HepG2 (cell line): ENCODE measurements around the gene ZNF414. TPM values are rescaled to one million over a fixed set of nuclear protein-coding genes. Genes with fewer than 3 reads are reported as not detected.

Experiments
- BATF2 ChIP-seq: sonication (generic); formaldehyde crosslinking; IDR thresholded peaks from 2 replicates; pipeline ENCODE4 v1.8.0; 2022; ENCODE audit warnings: mild to moderate bottlenecking, missing genetic modification reagents, moderate library complexity
- CENPT ChIP-seq: sonication (generic); formaldehyde crosslinking; IDR thresholded peaks from 2 replicates; pipeline ENCODE4 v1.8.0; 2022; ENCODE audit warnings: low read depth, mild to moderate bottlenecking, moderate library complexity, missing genetic modification reagents
- CREM ChIP-seq, 2 experiments: sonication (generic) in 1 of 2; formaldehyde crosslinking in 1 of 2; IDR thresholded peaks; 2 replicates each; pipeline versions ENCODE4 v1.4.0 to v1.6.1; 2016 to 2020; ENCODE audit warnings: antibody characterized with exemption in 1 of 2, mild to moderate bottlenecking in 1 of 2, missing genetic modification reagents in 1 of 2
- FOXC1 ChIP-seq: sonication (generic); formaldehyde crosslinking; IDR thresholded peaks from 2 replicates; pipeline ENCODE4 v1.8.0; 2022; ENCODE audit warnings: mild to moderate bottlenecking, missing genetic modification reagents, borderline replicate concordance
- POGZ ChIP-seq: sonication (generic); formaldehyde crosslinking; IDR thresholded peaks from 2 replicates; pipeline ENCODE4 v1.4.0; 2020; ENCODE audit warnings: mild to moderate bottlenecking, missing genetic modification reagents
- RFX5 ChIP-seq: IDR thresholded peaks from 2 replicates; pipeline ENCODE4 v1.6.1; 2011; ENCODE audit warnings: low read depth, low read length, improper control_type of control experiment
- SOX13 ChIP-seq, 3 experiments: fragments of 450-650 bp in 1 of 3; sonication (generic) in 1 of 3; formaldehyde crosslinking in 1 of 3; IDR thresholded peaks in 2 of 3; conservative IDR thresholded peaks in 1 of 3; 2 replicates each; pipeline versions ENCODE4 v1.5.0 to v1.6.1; 2016 to 2020; ENCODE audit warnings: antibody characterized with exemption in 1 of 3, mild to moderate bottlenecking in 1 of 3, missing compliant biosample characterization in 1 of 3, missing genetic modification reagents in 1 of 3, moderate library complexity in 1 of 3
- TRIM22 ChIP-seq: fragments of 450-650 bp; IDR thresholded peaks from 2 replicates; pipeline ENCODE4 v1.6.1; 2017
- ZBTB21 ChIP-seq: sonication (generic); formaldehyde crosslinking; IDR thresholded peaks from 2 replicates; pipeline ENCODE4 v1.4.0; 2020; ENCODE audit warnings: missing genetic modification reagents
- ZNF142 ChIP-seq: sonication (generic); formaldehyde crosslinking; IDR thresholded peaks from 2 replicates; pipeline ENCODE4 v1.4.0; 2020; ENCODE audit warnings: missing genetic modification reagents
- ZNF33B ChIP-seq: sonication (generic); formaldehyde crosslinking; IDR thresholded peaks from 2 replicates; pipeline ENCODE4 v1.5.1; 2020; ENCODE audit warnings: mild to moderate bottlenecking, missing genetic modification reagents
- ZNF362 ChIP-seq: sonication (generic); formaldehyde crosslinking; IDR thresholded peaks from 2 replicates; pipeline ENCODE4 v1.4.0; 2020; ENCODE audit warnings: missing genetic modification reagents, mild to moderate bottlenecking, borderline replicate concordance
- ZNF430 ChIP-seq: sonication (generic); formaldehyde crosslinking; IDR thresholded peaks from 2 replicates; pipeline ENCODE4 v1.9.0; 2021; ENCODE audit warnings: mild to moderate bottlenecking, missing genetic modification reagents
- ZNF577 ChIP-seq: sonication (generic); formaldehyde crosslinking; IDR thresholded peaks from 2 replicates; pipeline ENCODE4 v1.4.0; 2020; ENCODE audit warnings: mild to moderate bottlenecking, low read depth, missing genetic modification reagents, borderline replicate concordance
- ZNF660 ChIP-seq: sonication (generic); formaldehyde crosslinking; IDR thresholded peaks from 2 replicates; pipeline ENCODE4 v1.5.1; 2020; ENCODE audit warnings: mild to moderate bottlenecking, low read depth, missing genetic modification reagents, borderline replicate concordance
- ZNF724P ChIP-seq: sonication (generic); formaldehyde crosslinking; IDR thresholded peaks from 2 replicates; pipeline ENCODE4 v1.8.0; 2022; ENCODE audit warnings: missing genetic modification reagents, borderline replicate concordance
- ZNF772 ChIP-seq: sonication (generic); formaldehyde crosslinking; IDR thresholded peaks from 2 replicates; pipeline ENCODE4 v1.5.0; 2020; ENCODE audit warnings: mild to moderate bottlenecking, missing genetic modification reagents
- ZNF850 ChIP-seq: sonication (generic); formaldehyde crosslinking; conservative IDR thresholded peaks from 2 replicates; pipeline ENCODE4 v1.9.0; 2021; ENCODE audit warnings: mild to moderate bottlenecking, missing genetic modification reagents
- ZNF878 ChIP-seq: sonication (generic); formaldehyde crosslinking; IDR thresholded peaks from 2 replicates; pipeline ENCODE4 v1.8.1; 2023; ENCODE audit warnings: mild to moderate bottlenecking, missing genetic modification reagents, moderate library complexity
- polyA plus RNA-seq, 8 experiments: library from polyadenylated mRNA; depleted of rRNA in 3 of 8; stranded (reverse) in 7 of 8; unstranded in 1 of 8; fragments of >200 nt; fragmentation: Illumina TruSeq in 4 of 8; extraction: Trizol in 4 of 8; gene quantifications; 2 replicates each; pipeline versions ENCODE4 v1.2.1 to v1.2.3, GENCODE V29; 2011 to 2016; ENCODE audit warnings: low read depth in 4 of 8, missing spikeins in 1 of 8, mixed read lengths in 1 of 8; ENCODE audit not compliant: insufficient read depth in 1 of 8
- total RNA-seq, 5 experiments: library from RNA; depleted of rRNA; stranded (reverse); fragments of >200 nt; fragmentation: Illumina TruSeq; extraction: Trizol; gene quantifications; 2 replicates each; pipeline ENCODE4 v1.2.3, GENCODE V29; 2016; ENCODE audit warnings: low read depth in 1 of 5

The ZNF414 gene
- total and polyA plus RNA-seq, 2 of the 13 experiments (the other 11 are each of a cell fraction or from before 2014, with no cell fraction given) = 2.5 to 4.0 TPM

- TF ChIP-seq CREM (IDR thresholded peaks at IDR 0.05) (no peak), CREM (CRISPR knock-in tag; IDR thresholded peaks at IDR 0.05) (no peak), ZNF33B (CRISPR knock-in tag) (no peak), ZNF660 (CRISPR knock-in tag) (no peak), BATF2 (CRISPR knock-in tag) (no peak), FOXC1 (CRISPR knock-in tag) (no peak), ZNF878 (CRISPR knock-in tag) (no peak), POGZ (CRISPR knock-in tag) (no peak), SOX13 (IDR thresholded peaks at IDR 0.05) (no peak), SOX13 (CRISPR knock-in tag; conservative IDR thresholded peaks at IDR 0.05 in 1 of 2, IDR thresholded peaks at IDR 0.05 in 1 of 2) (no peak), TRIM22 (no peak), ZBTB21 (CRISPR knock-in tag) (no peak), RFX5 (no peak), ZNF362 (no peak), ZNF577 (CRISPR knock-in tag) (no peak), ZNF430 (CRISPR knock-in tag) (no peak), ZNF724P (no peak), ZNF772 (CRISPR knock-in tag) (no peak), CENPT (CRISPR knock-in tag) (no peak), ZNF850 (CRISPR knock-in tag) (no peak), ZNF142 (peak; percentile 70; the same call in 1 of the 2 replicates)
These were observed 12.6 kb upstream of the ZNF414 start (continued) for GRCh38 chr19:8526345-8527091.
